Activated CD4-positive, alpha-beta T cell treated with anti-CD3 and anti-CD28 coated beads, Interleukin-2, amount 10 ng/mL, durations not matched to agents 24 days and 14 days (primary cell): ENCODE results near the gene FKBP1B. TPM values are rescaled to one million over a fixed set of nuclear protein-coding genes. Genes with fewer than 3 reads are reported as not detected.
A peak's percentile ranks its signal among the peaks of the same experiment; 100 is the strongest.
"Not testable (repeated sequence)": the region's sequence is repeated elsewhere in the genome, so short reads cannot be mapped to it uniquely, and the experiment has no call there.

ENCODE experiments used
- DNase-seq: peaks from one replicate; pipeline ENCODE4 v3.0.0; 2022
- H3K27ac Mint-ChIP-seq: one replicate; pipeline ENCODE4 v1.8.0; 2022; ENCODE audit warnings: mild to moderate bottlenecking, mixed read lengths
- H3K27me3 Mint-ChIP-seq: one replicate; pipeline ENCODE4 v1.8.0; 2022; ENCODE audit warnings: mixed read lengths
- H3K36me3 Mint-ChIP-seq: one replicate; pipeline ENCODE4 v1.8.0; 2022; ENCODE audit warnings: low read depth, mild to moderate bottlenecking, mixed read lengths
- H3K4me1 Mint-ChIP-seq: one replicate; pipeline ENCODE4 v1.8.0; 2021; ENCODE audit warnings: mixed read lengths
- H3K4me3 Mint-ChIP-seq: one replicate; pipeline ENCODE4 v1.8.0; 2022; ENCODE audit warnings: mild to moderate bottlenecking, moderate library complexity, mixed read lengths
- H3K9me3 Mint-ChIP-seq: one replicate; pipeline ENCODE4 v1.8.0; 2021; ENCODE audit warnings: mixed read lengths
- intact Hi-C: fragments of 100-400 bp; cut with micrococcal nuclease; formaldehyde crosslinking; loops from one replicate; pipeline ENCODE4 v1.15.1; 2023
- total RNA-seq: library from RNA; stranded (reverse); gene quantifications from 2 replicates; pipeline ENCODE4 v1.2.3, GENCODE V29; 2022

FKBP1B gene
- 0.43 and 0.51 TPM in 2 replicates for total RNA-seq

GRCh38 chr2:24049485-24050021 lies at the start of gene FKBP1B:
FKBP1B (plus strand) TSS chr2:24049741; CDS start chr2:24049850, 109 bp downstream.
- peaks cover 3% of the 10 kb centered on the region for H3K36me3 Mint-ChIP-seq
- DNase-seq: peak; percentile 86
- peaks cover 18% of the 10 kb centered on the region for H3K4me1 Mint-ChIP-seq
- no peak within 1 kb of the TSS for H3K4me3 Mint-ChIP-seq
- H3K9me3 Mint-ChIP-seq: no peaks in the 10 kb centered on the region
- intact Hi-C loops: no loop called here
- H3K27ac Mint-ChIP-seq: peak within 1 kb of the TSS; percentile 21
- H3K27me3 Mint-ChIP-seq: peaks cover 17% of the 10 kb centered on the region

DNA sequence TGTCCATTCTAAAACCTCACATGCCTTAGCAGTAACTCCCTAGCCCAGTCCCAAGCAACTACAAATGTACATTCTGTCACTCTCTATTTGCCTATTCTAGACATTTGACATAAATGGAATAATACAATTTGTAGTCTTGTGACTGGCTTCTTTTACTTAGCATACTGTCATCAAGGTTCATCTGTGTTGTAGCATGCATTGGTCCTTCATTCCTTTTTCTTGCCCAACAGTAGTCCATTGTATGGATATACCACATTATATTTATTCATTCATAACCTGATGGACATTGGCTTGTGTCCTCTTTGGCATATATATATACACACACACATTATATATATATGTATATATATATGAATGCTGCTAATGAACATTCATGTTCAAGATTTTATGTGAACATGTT lies 41.8 kb upstream of the FKBP1B start:
- Mint-ChIP-seq H3K27ac (no peak overlapping the region), H3K4me3 (no peak overlapping the region), H3K27me3 (peaks cover 34% of the 10 kb centered on the region), H3K9me3 (no peaks in the 10 kb centered on the region), H3K4me1 (peaks cover 2% of the 10 kb centered on the region), H3K36me3 (no peaks in the 10 kb centered on the region)
- intact Hi-C loops: no loop called here
- no peak for DNase-seq

DNA sequence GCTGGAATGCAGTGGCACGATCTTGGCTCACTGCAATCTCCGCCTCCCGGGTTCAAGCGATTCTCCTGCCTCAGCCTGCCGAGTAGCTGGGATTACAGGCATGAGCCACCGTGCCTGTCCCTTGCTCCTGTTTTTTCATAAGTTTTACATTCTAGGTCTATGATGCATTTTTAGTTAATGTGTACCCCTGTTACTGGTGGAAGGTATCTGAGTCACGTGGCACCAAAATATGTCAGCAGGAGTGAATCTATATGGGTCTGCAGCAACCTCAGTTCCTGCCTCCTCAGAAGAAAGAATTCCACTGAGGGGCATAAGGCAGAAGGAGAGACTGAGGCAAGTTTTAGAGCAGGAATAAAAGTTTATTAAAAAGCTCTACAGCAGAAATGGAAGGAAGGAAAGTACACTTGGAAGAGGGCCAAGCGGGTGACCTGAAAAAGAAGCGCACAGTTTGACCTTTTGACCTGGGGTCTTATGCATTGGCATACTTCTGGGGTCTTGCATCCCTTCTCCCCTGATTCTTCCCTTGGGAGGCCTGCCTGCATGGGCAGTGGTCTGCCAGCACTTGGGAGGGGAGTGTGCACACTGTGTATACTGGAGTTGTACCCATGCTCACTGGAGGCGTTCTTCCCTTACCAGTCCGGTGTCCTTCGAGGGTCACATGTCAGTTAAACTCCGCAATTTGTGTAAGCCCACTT lies 40.7 kb upstream of the FKBP1B start:
- peaks cover 42% of the 10 kb centered on the region for H3K27me3 Mint-ChIP-seq
- H3K9me3 Mint-ChIP-seq: no peaks in the 10 kb centered on the region
- H3K27ac Mint-ChIP-seq: no peak overlapping the region
- intact Hi-C loops: no loop called here
- H3K36me3 Mint-ChIP-seq: no peaks in the 10 kb centered on the region
- H3K4me3 Mint-ChIP-seq: no peak overlapping the region
- DNase-seq: no peak
- peaks cover 2% of the 10 kb centered on the region for H3K4me1 Mint-ChIP-seq

DNA sequence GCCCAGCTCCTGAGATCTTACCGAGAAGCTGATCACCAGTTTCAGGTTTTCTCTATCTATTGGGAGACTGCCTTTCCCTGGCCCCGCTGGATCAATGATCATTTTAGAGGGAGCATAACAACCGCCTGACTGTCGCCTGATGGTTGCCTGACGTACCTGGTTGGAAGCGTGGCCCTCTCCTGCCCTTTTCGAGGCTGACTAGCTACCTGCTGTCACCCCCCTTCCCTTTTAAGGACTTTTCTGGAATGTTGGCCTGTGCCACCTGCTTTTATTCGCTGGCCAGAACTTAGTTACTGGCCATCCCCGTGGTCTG lies 40.2 kb upstream of the FKBP1B start:
- Mint-ChIP-seq H3K9me3 (no peaks in the 10 kb centered on the region), H3K27me3 (peaks cover 42% of the 10 kb centered on the region), H3K36me3 (no peaks in the 10 kb centered on the region), H3K4me1 (peaks cover 2% of the 10 kb centered on the region), H3K27ac (no peak overlapping the region), H3K4me3 (no peak overlapping the region)
- intact Hi-C loops: no loop called here
- DNase-seq: no peak

DNA sequence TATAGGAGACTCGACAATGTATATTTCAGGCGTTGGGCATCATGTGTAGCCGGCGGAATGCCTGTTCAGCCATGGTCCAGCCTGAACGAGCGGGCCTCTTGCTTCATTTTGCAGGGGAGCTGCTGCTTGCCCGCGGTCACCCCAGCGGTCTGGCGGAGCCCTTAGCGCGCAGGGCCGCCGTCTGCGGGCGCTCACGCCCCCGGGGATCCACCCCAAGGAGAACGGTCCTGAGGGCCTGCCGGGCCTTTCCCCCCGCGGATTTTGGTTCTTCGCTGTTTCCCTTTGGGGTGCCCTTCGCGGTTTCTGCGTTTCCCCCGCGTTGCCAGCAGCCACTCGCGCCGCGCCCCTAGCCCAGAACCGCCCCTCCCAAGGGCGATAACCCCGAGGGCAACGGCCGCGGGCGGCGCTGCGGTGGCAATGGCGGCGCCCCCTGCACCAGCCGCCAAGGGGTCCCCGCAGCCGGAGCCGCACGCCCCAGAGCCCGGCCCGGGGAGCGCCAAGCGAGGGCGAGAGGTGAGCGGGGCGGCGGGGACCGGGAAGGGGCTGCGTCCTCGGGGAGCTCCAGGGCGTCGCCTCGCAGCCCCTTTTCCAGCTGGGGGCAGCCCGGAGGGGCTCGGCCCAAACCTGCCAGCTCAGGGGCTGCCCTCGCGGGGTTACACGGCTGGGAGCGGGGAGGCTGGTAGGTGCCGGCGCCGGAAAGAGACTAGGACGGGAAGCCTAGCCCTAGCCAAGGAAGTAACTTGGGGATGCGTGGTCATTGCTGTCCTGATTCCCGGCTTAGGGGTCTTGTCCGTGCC lies 39.7 kb upstream of the FKBP1B start, which contains the start of gene MFSD2B:
Gene MFSD2B (plus strand): TSS at position 406 of the 797 bp plus-strand sequence. CDS start 12 bp downstream, at position 418.
- H3K4me1 Mint-ChIP-seq: peaks cover 2% of the 10 kb centered on the region
- intact Hi-C loops: no loop called here
- no peak for DNase-seq
- H3K4me3 Mint-ChIP-seq: no peak within 1 kb of the TSS
- H3K9me3 Mint-ChIP-seq: no peaks in the 10 kb centered on the region
- no peaks in the 10 kb centered on the region for H3K36me3 Mint-ChIP-seq
- H3K27ac Mint-ChIP-seq: no peak within 1 kb of the TSS
- peaks cover 45% of the 10 kb centered on the region for H3K27me3 Mint-ChIP-seq

- Mint-ChIP-seq H3K27me3 (peaks cover 45% of the 10 kb centered on the region), H3K36me3 (no peaks in the 10 kb centered on the region), H3K4me3 (no peak overlapping the region), H3K27ac (no peak overlapping the region), H3K4me1 (peaks cover 2% of the 10 kb centered on the region), H3K9me3 (no peaks in the 10 kb centered on the region)
- no peak for DNase-seq
- intact Hi-C loops: no loop called here
These were observed 38.9 kb upstream of the FKBP1B start for GRCh38 chr2:24010477-24011249.

- Mint-ChIP-seq H3K27me3 (peaks cover 45% of the 10 kb centered on the region), H3K27ac (no peak overlapping the region), H3K9me3 (no peaks in the 10 kb centered on the region), H3K36me3 (no peaks in the 10 kb centered on the region), H3K4me3 (no peak overlapping the region), H3K4me1 (peaks cover 2% of the 10 kb centered on the region)
- intact Hi-C loops: no loop called here
- DNase-seq: no peak
These were observed 38.1 kb upstream of the FKBP1B start for GRCh38 chr2:24011250-24012104.

DNA sequence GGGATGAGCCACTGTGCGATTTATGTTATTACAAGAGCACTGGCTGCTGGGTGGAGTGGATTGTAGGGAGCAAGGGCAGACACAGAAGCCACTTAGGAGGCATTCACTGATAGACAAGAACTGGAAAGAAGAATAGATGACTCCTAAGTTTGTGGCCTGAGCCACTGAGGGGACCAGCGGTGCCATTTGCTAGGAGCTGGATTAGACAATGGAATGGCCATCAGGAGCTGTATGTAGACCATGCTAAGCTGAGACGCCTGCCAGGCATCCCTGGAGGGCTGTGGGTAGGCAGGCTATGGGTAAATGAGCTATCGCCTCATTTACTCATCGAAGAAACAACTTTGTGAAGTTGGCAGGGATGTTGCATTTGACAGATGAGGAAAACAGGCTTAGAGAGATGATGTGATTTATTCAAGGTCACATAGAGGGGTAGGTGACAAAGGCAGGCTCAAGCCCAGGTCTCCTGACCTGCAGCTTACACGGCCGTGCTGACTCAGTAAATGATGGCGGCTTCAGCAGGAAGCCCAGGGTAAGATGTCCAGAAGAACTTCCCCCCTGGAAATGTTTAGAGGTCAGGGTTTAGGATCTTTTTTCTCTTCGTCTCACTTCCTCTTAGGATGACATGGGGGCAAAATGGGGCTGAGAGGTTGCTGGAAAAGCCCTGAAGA lies 36.9 kb upstream of the FKBP1B start:
- Mint-ChIP-seq H3K36me3 (no peaks in the 10 kb centered on the region), H3K4me3 (no peak overlapping the region), H3K27me3 (peaks cover 42% of the 10 kb centered on the region), H3K27ac (no peak overlapping the region), H3K4me1 (peaks cover 2% of the 10 kb centered on the region), H3K9me3 (no peaks in the 10 kb centered on the region)
- no peak for DNase-seq
- intact Hi-C loops: no loop called here

DNA sequence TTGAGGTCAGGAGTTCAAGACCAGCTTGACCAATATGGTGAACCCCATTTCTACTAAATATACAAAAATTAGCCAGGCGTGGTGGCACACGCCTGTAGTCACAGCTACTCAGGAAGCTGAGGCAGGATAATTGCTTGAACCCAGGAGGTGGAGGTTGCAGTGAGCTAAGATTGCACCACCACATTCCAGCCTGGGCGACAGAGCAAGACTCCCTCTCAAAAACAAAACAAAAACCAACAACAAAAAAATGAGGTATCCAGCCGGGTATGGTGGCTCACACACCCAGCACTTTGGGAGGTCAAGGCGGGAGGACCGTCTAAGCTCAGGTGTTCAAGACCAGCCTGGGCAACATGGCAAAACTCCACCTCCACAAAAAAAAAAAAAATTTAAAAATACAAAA lies 34.6 kb upstream of the FKBP1B start:
- H3K36me3 Mint-ChIP-seq, H3K4me1 Mint-ChIP-seq, intact Hi-C loops, H3K9me3 Mint-ChIP-seq, H3K4me3 Mint-ChIP-seq, DNase-seq, H3K27ac Mint-ChIP-seq: not testable (repeated sequence)
- peaks cover 29% of the 10 kb centered on the region for H3K27me3 Mint-ChIP-seq

DNA sequence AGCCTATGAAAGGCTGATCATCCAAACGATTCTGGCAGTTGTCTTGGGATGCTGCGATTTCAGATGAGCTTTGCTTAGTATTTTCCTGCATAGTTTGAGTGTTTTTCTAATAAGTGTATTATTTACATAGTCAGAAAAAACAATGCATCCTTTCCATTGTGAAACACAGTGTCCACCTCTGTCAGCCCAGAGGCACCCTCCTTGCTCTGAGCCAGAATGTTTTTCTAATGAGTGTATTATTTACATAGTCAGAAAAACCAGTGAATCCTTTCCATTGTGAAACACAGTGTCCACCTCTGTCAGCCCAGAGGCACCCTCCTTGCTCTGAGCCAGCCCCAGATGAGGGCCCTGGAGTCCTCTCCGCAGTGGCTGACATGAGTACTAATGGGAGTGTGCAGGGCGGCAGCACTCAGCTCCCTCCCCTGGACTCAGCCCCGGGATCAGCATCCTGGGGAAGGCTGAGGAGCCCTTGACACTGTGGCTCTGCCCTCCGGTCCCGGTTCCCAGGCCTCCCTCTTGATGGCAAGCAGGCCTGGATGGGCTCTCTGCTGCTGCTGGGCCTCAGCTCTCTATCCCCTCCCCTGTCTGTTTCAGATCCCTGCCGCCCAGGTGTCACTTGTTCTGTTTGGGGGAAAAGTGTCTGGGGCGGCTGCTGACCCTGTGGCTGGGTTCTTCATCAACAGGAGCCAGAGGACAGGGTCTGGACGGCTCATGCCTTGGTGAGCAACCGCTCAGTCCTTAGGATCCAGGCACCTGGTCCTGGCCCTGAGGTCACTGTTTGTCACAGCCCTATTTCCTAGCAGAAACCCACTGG lies 33.8 kb upstream of the FKBP1B start:
- H3K9me3 Mint-ChIP-seq: no peaks in the 10 kb centered on the region
- intact Hi-C loops: no loop called here
- H3K27me3 Mint-ChIP-seq: peaks cover 27% of the 10 kb centered on the region
- H3K4me1 Mint-ChIP-seq: peaks cover 2% of the 10 kb centered on the region
- DNase-seq: no peak
- H3K27ac Mint-ChIP-seq: no peak overlapping the region
- no peak overlapping the region for H3K4me3 Mint-ChIP-seq
- no peaks in the 10 kb centered on the region for H3K36me3 Mint-ChIP-seq

GRCh38 chr2:24016376-24016761 lies 33.2 kb upstream of the FKBP1B start:
- H3K27ac Mint-ChIP-seq: no peak overlapping the region
- no peak overlapping the region for H3K4me3 Mint-ChIP-seq
- no peaks in the 10 kb centered on the region for H3K4me1 Mint-ChIP-seq

More at GRCh38 chr2:24016376-24016761, 33.2 kb upstream of the FKBP1B start:
- DNase-seq: no peak
- no peaks in the 10 kb centered on the region for H3K36me3 Mint-ChIP-seq
- H3K27me3 Mint-ChIP-seq: peaks cover 21% of the 10 kb centered on the region
- H3K9me3 Mint-ChIP-seq: no peaks in the 10 kb centered on the region
- intact Hi-C loops: no loop called here
